Posterior vena cava (tissue), 2 donors: ENCODE results near the gene JAG2. TPM values are rescaled to one million over a fixed set of nuclear protein-coding genes. Genes with fewer than 3 reads are reported as not detected.

Source experiments
- DNase-seq: peaks from one replicate; pipeline ENCODE4 v3.0.0-alpha.2; 2020; ENCODE audit warnings: low spot score
- intact Hi-C, 2 donors: fragments of 100-400 bp; cut with DNase I; formaldehyde crosslinking; loops; one replicate each; pipeline versions ENCODE4 v1.14.1 to v1.14.2; 2022 to 2023
- total RNA-seq, 2 donors: library from RNA; stranded (reverse); fragmentation: NEBNext Ultra II Directional; extraction: Animal tissue kit (Norgen Biotek cat#: 25700); gene quantifications; one replicate each; pipeline ENCODE4 v1.2.1, GENCODE V29; 2021
- donor health status: DM: yes; HTN: yes; CAD: no.
- donor health status: DM: yes; HTN: yes; CAD: no.

JAG2 gene
- total RNA-seq, 2 donors from 2014 or later = 13.0 to 17.3 TPM

- peak; percentile 69 for DNase-seq
- intact Hi-C loops = no loop called here
Measured at GRCh38 chr14:105107351-105107750, 61.2 kb downstream of the JAG2 start.

- intact Hi-C loops = no loop called here
- DNase-seq = no peak
Measured at GRCh38 chr14:105105158-105105557, 63.4 kb downstream of the JAG2 start.

GRCh38 chr14:105102893-105103292, 65.7 kb downstream of the JAG2 start:
- intact Hi-C loops = no loop called here
- peak; percentile 13 for DNase-seq

GRCh38 chr14:105102361-105102870, 66.2 kb downstream of the JAG2 start:
- intact Hi-C loops = no loop called here
- peak; percentile 15 for DNase-seq

- DNase-seq = peak; percentile 35
- intact Hi-C loops = no loop called here
Measured at GRCh38 chr14:105100910-105101309, 67.7 kb downstream of the JAG2 start.

- intact Hi-C loops = loop anchor here in 1 of 2 donors (10.0 kb wide), 1 partner anchor 185 kb away; no protein-coding TSS in a partner anchor
Measured at GRCh38 chr14:105099778-105100177, 68.8 kb downstream of the JAG2 start.

GRCh38 chr14:105098316-105098715, 70.3 kb downstream of the JAG2 start:
- DNase-seq = peak; percentile 10
- intact Hi-C loops = loop anchor here in 1 of 2 donors (10.0 kb wide), 1 partner anchor 186 kb away; no protein-coding TSS in a partner anchor

More at GRCh38 chr14:105099778-105100177, 68.8 kb downstream of the JAG2 start:
- DNase-seq = no peak

- DNase-seq = peak; percentile 67
- intact Hi-C loops = loop anchor here in 1 of 2 donors (10.0 kb wide), 1 partner anchor 187 kb away; no protein-coding TSS in a partner anchor
Measured at GRCh38 chr14:105097794-105098127, 70.8 kb downstream of the JAG2 start.

GRCh38 chr14:105096206-105096875, 72.2 kb downstream of the JAG2 start:
- peak; percentile 64 for DNase-seq
- intact Hi-C loops = loop anchor here in 1 of 2 donors (10.0 kb wide), 1 partner anchor 188 kb away; no protein-coding TSS in a partner anchor

- DNase-seq = peak; percentile 57
- intact Hi-C loops = loop anchor here in 1 of 2 donors (10.0 kb wide), 1 partner anchor 189 kb away; no protein-coding TSS in a partner anchor
Measured at GRCh38 chr14:105095236-105095805, 73.3 kb downstream of the JAG2 start.

GRCh38 chr14:105094193-105094907, 74.2 kb downstream of the JAG2 start:
- intact Hi-C loops = loop anchor here (5.0 to 10.0 kb wide), 2 partner anchors 190 to 258 kb away; no protein-coding TSS in a partner anchor
- DNase-seq = peak; percentile 73

GRCh38 chr14:105093431-105094192, 75.0 kb downstream of the JAG2 start:
- peak; percentile 92 for DNase-seq
- intact Hi-C loops = loop anchor here (5.0 to 10.0 kb wide), 2 partner anchors 191 to 259 kb away; no protein-coding TSS in a partner anchor

- intact Hi-C loops = loop anchor here (5.0 to 10.0 kb wide), 2 partner anchors 192 to 259 kb away; no protein-coding TSS in a partner anchor
- DNase-seq = peak; percentile 87
Measured at GRCh38 chr14:105093038-105093430, 75.5 kb downstream of the JAG2 start.

- intact Hi-C loops = loop anchor here (5.0 to 10.0 kb wide), 2 partner anchors 192 to 260 kb away; no protein-coding TSS in a partner anchor
- peak; percentile 79 for DNase-seq
Measured at GRCh38 chr14:105092171-105093037, 76.2 kb downstream of the JAG2 start.

GRCh38 chr14:105091517-105092170, 76.9 kb downstream of the JAG2 start:
- intact Hi-C loops = loop anchor here (5.0 to 10.0 kb wide), 2 partner anchors 193 to 261 kb away; no protein-coding TSS in a partner anchor
- peak; percentile 87 for DNase-seq

- intact Hi-C loops = loop anchor here (5.0 to 10.0 kb wide), 2 partner anchors 194 to 261 kb away; no protein-coding TSS in a partner anchor
- DNase-seq = no peak
Measured at GRCh38 chr14:105091054-105091516, 77.5 kb downstream of the JAG2 start.
